Left ventricle myocardium inferior (tissue), 1 donor: ENCODE measurements around the gene PLD2. TPM values are rescaled to one million over a fixed set of nuclear protein-coding genes. Genes with fewer than 3 reads are reported as not detected.

ENCODE experiments used
- DNase-seq: peaks from one replicate; pipeline ENCODE4 v3.0.0-alpha.2; 2020
- H3K27ac ChIP-seq: fragments of 200-600 bp; replicated peaks from 2 replicates; pipeline ENCODE4 v1.8.0; 2021
- H3K27me3 ChIP-seq: fragments of 200-600 bp; 2 replicates; pipeline ENCODE4 v1.8.0; 2021; ENCODE audit warnings: low read depth
- H3K36me3 ChIP-seq: fragments of 200-600 bp; 2 replicates; pipeline ENCODE4 v1.8.0; 2021
- H3K4me1 ChIP-seq: fragments of 200-600 bp; 2 replicates; pipeline ENCODE4 v1.8.0; 2021
- H3K4me3 ChIP-seq: fragments of 200-600 bp; 2 replicates; pipeline ENCODE4 v1.8.0; 2021; ENCODE audit warnings: mild to moderate bottlenecking, moderate library complexity
- H3K9me3 ChIP-seq: fragments of 200-600 bp; replicated peaks from 2 replicates; pipeline ENCODE4 v1.8.0; 2021
- intact Hi-C: fragments of 100-400 bp; cut with micrococcal nuclease; formaldehyde crosslinking; loops from one replicate; pipeline ENCODE4 v1.11.0; 2022
- total RNA-seq: library from RNA; stranded (reverse); fragmentation: NEBNext Ultra II Directional; extraction: Animal tissue kit (Norgen Biotek cat#: 25700); gene quantifications from one replicate; pipeline ENCODE4 v1.2.1, GENCODE V29; 2021
- TF ChIP-seq, protein P1 (sequence below): fragments of 200-600 bp; IDR thresholded peaks from 2 replicates; pipeline ENCODE4 v1.8.0; 2021; ENCODE audit warnings: antibody characterized with exemption, mild to moderate bottlenecking, borderline replicate concordance
- donor health status: DM: no; HTN: yes; CAD: no; lungs with severe emphysema.

PLD2 gene
- total RNA-seq, 1 donor from 2014 or later, result 11.2 TPM

DNA sequence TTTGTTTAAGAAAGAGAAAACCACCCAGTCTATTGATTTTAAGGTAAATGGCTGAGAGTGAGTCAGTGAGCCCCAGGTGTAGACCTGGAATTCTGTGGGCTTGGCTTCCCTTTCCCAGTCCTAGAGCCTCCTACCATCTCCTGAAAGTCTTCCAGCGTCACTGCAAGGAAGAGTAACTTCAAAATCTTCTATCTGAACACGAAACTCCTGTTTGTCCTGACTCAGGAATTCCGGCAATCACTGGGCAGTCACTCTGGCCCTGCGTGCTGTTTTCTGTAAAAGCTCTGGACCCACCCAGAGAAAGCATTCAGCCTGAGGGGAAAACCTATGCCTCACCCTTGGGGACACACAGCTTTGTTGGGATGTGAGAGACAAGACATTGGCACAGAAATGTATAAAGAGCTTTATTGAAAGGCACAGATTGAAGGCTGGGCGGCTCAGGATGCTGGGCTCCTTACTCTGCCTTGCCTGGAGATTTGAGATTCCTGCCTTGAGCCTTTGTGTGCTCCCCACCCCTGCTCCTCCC, 42.1 kb downstream of the PLD2 start:
- no peak for DNase-seq
- TF ChIP-seq, protein P1, sequence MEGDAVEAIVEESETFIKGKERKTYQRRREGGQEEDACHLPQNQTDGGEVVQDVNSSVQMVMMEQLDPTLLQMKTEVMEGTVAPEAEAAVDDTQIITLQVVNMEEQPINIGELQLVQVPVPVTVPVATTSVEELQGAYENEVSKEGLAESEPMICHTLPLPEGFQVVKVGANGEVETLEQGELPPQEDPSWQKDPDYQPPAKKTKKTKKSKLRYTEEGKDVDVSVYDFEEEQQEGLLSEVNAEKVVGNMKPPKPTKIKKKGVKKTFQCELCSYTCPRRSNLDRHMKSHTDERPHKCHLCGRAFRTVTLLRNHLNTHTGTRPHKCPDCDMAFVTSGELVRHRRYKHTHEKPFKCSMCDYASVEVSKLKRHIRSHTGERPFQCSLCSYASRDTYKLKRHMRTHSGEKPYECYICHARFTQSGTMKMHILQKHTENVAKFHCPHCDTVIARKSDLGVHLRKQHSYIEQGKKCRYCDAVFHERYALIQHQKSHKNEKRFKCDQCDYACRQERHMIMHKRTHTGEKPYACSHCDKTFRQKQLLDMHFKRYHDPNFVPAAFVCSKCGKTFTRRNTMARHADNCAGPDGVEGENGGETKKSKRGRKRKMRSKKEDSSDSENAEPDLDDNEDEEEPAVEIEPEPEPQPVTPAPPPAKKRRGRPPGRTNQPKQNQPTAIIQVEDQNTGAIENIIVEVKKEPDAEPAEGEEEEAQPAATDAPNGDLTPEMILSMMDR, result no peak
- no peaks in the 10 kb centered on the region for H3K9me3 ChIP-seq
- H3K4me3 ChIP-seq, result no peak overlapping the region
- peak overlapping the region; percentile 70 for H3K27ac ChIP-seq
- H3K27me3 ChIP-seq, result no peaks in the 10 kb centered on the region
- intact Hi-C loops, result no loop called here
- H3K4me1 ChIP-seq, result peaks cover 69% of the 10 kb centered on the region
- H3K36me3 ChIP-seq, result peaks cover 4% of the 10 kb centered on the region

- Histone ChIP-seq H3K4me1 (peaks cover 69% of the 10 kb centered on the region), H3K36me3 (peaks cover 11% of the 10 kb centered on the region), H3K4me3 (no peak overlapping the region), H3K27me3 (no peaks in the 10 kb centered on the region), H3K9me3 (no peaks in the 10 kb centered on the region), H3K27ac (peak overlapping the region; percentile 70)
- TF ChIP-seq, protein P1, result no peak
- DNase-seq, result no peak
- intact Hi-C loops, result no loop called here
Measured at GRCh38 chr17:4850246-4850645, 43.3 kb downstream of the PLD2 start.

DNA sequence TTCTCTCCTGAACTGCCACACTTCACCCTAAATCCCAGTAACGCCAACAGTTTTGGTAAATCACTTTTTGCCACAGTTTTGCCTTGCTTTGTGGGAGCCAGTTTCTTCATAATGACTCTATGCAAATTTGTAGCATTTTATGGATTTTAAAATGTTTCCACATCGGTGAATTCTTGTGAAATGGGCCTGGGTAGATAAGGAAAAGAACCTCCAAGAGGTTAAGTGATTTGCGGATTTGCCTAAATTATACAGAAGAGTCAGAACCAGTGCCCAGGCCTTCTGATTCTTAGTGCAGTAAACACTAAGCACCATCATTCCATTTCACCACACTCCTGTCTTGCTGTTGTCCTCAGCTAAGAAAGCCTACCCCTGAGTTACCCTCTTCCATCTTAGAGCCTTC, 44.1 kb downstream of the PLD2 start:
- H3K27me3 ChIP-seq, result no peaks in the 10 kb centered on the region
- TF ChIP-seq, protein P1, result no peak
- intact Hi-C loops, result no loop called here
- H3K36me3 ChIP-seq, result peaks cover 11% of the 10 kb centered on the region
- H3K9me3 ChIP-seq, result no peaks in the 10 kb centered on the region
- no peak for DNase-seq
- no peak overlapping the region for H3K4me3 ChIP-seq
- H3K27ac ChIP-seq, result peak overlapping the region; percentile 3
- H3K4me1 ChIP-seq, result peaks cover 65% of the 10 kb centered on the region

DNA sequence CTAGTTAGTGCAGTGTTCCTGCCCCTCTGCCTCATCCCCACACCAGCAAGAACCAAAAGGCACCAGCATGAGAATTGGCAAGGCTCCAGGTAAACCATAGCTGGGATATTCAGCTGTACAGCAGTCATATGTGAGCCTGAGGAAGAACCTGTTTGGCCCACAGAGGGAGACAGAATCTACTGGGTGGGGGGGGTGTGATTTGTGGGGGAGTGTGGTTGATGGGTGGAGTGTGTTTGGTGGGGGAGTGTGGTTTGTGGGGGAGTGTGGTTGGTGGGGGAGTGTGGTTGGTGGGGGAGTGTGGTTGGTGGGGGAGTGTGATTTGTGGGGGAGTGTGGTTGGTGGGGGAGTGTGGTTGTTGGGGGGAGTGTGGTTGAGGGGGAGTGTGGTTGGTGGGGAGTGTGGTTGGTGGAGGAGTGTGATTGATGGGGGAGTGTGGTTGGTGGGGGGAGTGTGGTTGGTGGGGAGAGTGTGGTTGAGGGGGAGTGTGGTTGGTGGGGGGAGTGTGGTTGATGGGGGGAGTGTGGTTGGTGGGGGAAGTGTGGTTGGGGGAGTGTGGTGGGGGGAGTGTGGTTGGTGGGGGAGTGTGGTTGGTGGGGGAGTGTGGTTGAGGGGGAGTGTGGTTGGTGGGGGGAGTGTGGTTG, 45.7 kb downstream of the PLD2 start:
- no peak for DNase-seq
- TF ChIP-seq, protein P1, result no peak
- Histone ChIP-seq H3K36me3 (peaks cover 11% of the 10 kb centered on the region), H3K27ac (no peak overlapping the region), H3K4me3 (no peak overlapping the region), H3K27me3 (no peaks in the 10 kb centered on the region), H3K9me3 (no peaks in the 10 kb centered on the region), H3K4me1 (peaks cover 65% of the 10 kb centered on the region)
- intact Hi-C loops, result no loop called here

DNA sequence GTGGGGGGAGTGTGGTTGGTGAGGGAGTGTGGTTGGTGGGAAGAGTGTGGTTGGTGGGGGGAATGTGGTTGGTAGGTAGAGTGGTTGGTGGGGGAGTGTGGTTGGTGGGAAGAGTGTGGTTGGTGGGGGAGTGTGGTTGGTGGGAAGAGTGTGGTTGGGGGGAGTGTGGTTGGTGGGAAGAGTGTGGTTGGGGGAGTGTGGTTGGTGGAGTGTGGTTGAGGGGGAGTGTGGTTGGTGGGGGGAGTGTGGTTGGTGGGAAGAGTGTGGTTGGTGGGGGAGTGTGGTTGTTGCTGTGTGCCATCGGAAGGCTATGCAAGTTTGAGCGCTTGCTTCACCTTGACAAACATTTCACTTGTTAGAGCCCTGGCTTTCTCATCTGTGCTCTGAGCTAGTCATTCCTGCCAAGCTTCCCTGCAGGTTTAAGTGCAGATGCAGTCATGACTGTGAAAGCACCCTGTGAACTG, 46.3 kb downstream of the PLD2 start:
- no peak overlapping the region for H3K4me3 ChIP-seq
- no peaks in the 10 kb centered on the region for H3K9me3 ChIP-seq
- H3K27me3 ChIP-seq, result no peaks in the 10 kb centered on the region
- intact Hi-C loops, result no loop called here
- DNase-seq, result no peak
- TF ChIP-seq, protein P1, result no peak
- no peak overlapping the region for H3K27ac ChIP-seq
- H3K36me3 ChIP-seq, result peaks cover 11% of the 10 kb centered on the region
- peaks cover 65% of the 10 kb centered on the region for H3K4me1 ChIP-seq
